HG03442 (cell line): ENCODE data around the gene FCN3.

Source experiments
- ATAC-seq: cut with Tn5 transposase; IDR thresholded peaks from one replicate; pipeline ENCODE4 v1.9.1; 2021; ENCODE audit warnings: mild to moderate bottlenecking, moderate library complexity; ENCODE audit not compliant: unreplicated experiment

FCN3 gene

GRCh38 chr1:27361044-27361402 is 13.6 kb downstream of the FCN3 start:
- no peak for ATAC-seq

- ATAC-seq = no peak
These were observed 14.2 kb downstream of the FCN3 start for GRCh38 chr1:27360159-27361043.

GRCh38 chr1:27359822-27360158 is 14.8 kb downstream of the FCN3 start:
- no peak for ATAC-seq

GRCh38 chr1:27358928-27359313 is 15.7 kb downstream of the FCN3 start:
- no peak for ATAC-seq

GRCh38 chr1:27358038-27358927 is 16.3 kb downstream of the FCN3 start:
- no peak for ATAC-seq

- no peak for ATAC-seq
These were observed 17.2 kb downstream of the FCN3 start for GRCh38 chr1:27357281-27358037.

- ATAC-seq = no peak
These were observed 17.9 kb downstream of the FCN3 start for GRCh38 chr1:27356619-27357280.

- ATAC-seq = no peak
These were observed 18.4 kb downstream of the FCN3 start for GRCh38 chr1:27356277-27356618.

- ATAC-seq = no peak
These were observed 18.9 kb downstream of the FCN3 start for GRCh38 chr1:27355683-27356082.

GRCh38 chr1:27353629-27354028 is 21.0 kb downstream of the FCN3 start:
- ATAC-seq = no peak

GRCh38 chr1:27353166-27353565 is 21.5 kb downstream of the FCN3 start:
- no peak for ATAC-seq

- no peak for ATAC-seq
These were observed 23.0 kb downstream of the FCN3 start for GRCh38 chr1:27351541-27352107.

DNA sequence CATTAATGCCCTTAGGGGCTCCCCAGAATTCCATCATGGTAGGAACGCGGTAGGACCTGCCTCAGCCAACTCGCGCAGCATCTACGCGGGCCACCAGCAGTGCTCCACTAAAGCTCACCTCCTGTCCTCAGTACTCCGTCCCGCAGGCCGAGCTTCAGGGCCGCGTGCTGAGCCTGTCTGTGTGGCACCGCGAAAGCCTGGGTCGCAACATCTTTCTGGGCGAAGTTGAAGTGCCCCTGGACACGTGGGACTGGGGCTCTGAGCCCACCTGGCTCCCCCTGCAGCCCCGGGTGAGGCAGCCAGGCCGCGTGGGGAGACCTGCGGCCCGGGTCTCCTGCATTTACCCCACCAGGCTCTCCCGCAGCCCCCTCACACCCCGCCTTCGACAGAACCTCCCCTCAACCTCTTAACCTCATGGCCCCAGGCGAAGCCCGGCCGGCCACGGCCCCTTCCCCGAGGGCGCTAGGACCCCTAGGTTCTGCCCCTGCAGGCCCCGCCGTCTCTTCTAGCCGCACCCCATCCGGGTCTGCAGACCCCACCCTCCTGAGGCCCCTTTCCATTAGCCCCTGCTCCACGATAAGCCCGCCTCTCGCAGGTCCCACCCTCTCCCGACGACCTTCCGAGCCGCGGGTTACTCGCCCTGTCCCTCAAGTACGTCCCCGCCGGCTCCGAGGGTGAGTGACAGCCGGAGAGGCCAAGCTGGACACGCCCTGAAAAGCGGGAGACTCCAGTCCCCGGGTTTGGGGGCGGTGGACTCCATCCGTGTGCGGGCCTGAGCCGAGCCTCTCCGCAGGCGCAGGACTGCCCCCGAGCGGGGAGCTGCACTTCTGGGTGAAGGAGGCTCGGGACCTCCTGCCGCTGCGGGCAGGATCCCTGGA is 23.7 kb downstream of the FCN3 start:
- no peak for ATAC-seq

GRCh38 chr1:27349784-27350662 is 24.6 kb downstream of the FCN3 start:
- no peak for ATAC-seq

- no peak for ATAC-seq
These were observed 25.5 kb downstream of the FCN3 start for GRCh38 chr1:27348861-27349783.

DNA sequence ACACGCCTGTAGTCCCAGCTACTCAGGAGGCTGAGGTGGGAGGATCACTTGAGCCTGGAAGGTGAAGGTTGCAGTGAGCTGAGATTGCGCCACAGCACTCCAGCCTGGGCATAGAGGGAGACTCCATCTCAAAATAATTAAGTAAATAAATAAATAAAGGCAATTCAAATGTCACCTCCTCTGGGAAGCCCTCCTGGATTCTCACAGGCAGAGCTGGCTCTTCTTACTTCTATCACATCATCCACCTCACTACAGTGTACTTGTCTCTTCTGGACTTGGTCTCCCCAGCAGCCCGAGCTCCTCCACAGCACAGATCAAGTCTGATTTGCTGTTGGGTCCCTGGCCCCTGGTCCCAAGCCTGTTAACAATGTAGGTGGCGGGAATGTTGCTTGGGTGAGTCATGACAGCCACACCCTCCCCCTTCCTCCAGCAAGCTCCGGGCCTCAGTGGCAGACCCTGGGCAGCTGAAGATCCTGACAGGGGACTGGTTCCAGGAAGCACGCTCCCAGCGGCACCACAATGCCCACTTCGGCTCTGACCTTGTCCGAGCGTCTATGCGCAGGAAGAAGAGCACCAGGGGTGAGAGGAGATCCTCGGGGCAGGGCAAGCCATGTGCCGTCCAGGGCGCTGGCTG is 27.5 kb downstream of the FCN3 start:
- no peak for ATAC-seq

GRCh38 chr1:27346357-27346756 is 28.3 kb downstream of the FCN3 start:
- ATAC-seq = no peak
